ENCODE data around the gene KRTAP5-5. TPM values are rescaled to one million over a fixed set of nuclear protein-coding genes. Genes with fewer than 3 reads are reported as not detected.

KRTAP5-5 gene
- total RNA-seq, 1 experiment from 2014 or later = not detected

DNA sequence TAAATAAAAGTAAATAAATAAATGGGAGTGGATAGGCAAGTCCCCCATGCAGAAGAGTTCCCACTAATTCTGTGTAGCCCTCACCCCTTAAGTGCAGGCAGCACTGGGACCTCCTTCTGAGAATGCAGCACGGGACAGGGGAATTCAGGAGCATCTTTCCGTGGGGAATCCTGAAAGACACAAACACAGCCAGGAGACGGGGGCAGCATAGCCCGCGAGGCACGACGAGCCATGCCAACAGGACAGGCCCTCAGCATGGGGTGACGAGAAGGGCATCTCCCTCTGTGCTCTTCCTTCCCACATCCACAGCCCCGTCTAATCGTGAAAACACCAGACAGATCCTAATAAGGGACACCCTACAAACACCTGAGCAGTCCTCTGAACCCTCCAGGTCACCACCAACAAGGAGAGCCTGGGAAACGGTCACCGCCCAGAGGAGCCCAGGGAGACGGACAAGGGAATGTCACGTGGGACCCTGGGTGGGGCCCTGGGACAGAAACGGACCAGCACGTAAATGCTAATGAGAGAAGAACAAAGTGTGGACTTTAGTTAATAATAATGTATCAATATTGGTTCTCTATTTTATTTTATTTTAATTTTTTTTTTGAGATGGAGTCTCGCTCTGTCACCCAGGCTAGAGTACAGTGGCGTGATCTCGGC is 6.8 kb downstream of the KRTAP5-5 start:
- H3K9me3 ChIP-seq (ENCODE audit: low read depth, low read length, poor library complexity, severe bottlenecking) = no peaks in the 10 kb centered on the region
- CTCF ChIA-PET = no interaction called here
- DNase-seq (ENCODE audit: low spot score) = no peak
- no peak for TF ChIP-seq EZH2 (IDR thresholded peaks at IDR 0.05; ENCODE audit: borderline replicate concordance, low read depth, low read length, poor library complexity, severe bottlenecking)
- TF ChIP-seq, protein P1, sequence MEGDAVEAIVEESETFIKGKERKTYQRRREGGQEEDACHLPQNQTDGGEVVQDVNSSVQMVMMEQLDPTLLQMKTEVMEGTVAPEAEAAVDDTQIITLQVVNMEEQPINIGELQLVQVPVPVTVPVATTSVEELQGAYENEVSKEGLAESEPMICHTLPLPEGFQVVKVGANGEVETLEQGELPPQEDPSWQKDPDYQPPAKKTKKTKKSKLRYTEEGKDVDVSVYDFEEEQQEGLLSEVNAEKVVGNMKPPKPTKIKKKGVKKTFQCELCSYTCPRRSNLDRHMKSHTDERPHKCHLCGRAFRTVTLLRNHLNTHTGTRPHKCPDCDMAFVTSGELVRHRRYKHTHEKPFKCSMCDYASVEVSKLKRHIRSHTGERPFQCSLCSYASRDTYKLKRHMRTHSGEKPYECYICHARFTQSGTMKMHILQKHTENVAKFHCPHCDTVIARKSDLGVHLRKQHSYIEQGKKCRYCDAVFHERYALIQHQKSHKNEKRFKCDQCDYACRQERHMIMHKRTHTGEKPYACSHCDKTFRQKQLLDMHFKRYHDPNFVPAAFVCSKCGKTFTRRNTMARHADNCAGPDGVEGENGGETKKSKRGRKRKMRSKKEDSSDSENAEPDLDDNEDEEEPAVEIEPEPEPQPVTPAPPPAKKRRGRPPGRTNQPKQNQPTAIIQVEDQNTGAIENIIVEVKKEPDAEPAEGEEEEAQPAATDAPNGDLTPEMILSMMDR (conservative IDR thresholded peaks at IDR 0.05; ENCODE audit: low read depth, low read length) = no peak
- no peaks in the 10 kb centered on the region for H3K36me3 ChIP-seq (ENCODE audit: insufficient read depth, low read length, poor library complexity, severe bottlenecking)
- POLR2A ChIA-PET (ENCODE audit: low non-redundant PET) = no interaction called here
- no peak overlapping the region for H3K4me3 ChIP-seq (ENCODE audit: low read depth, low read length, poor library complexity, severe bottlenecking)
- no peaks in the 10 kb centered on the region for H3K4me1 ChIP-seq (ENCODE audit: insufficient read depth, low read length, poor library complexity, severe bottlenecking)
- no peak overlapping the region for H3K27ac ChIP-seq (ENCODE audit: low read depth, low read length, poor library complexity, severe bottlenecking)
- no TSS peak for BruUV-seq (replicated peaks)
- intact Hi-C loops (cut with micrococcal nuclease; ENCODE audit: unreplicated experiment) = no loop called here
- H3K27me3 ChIP-seq (replicated peaks; ENCODE audit: insufficient read depth, low read depth, low read length, poor library complexity) = peaks cover 4% of the 10 kb centered on the region

DNA sequence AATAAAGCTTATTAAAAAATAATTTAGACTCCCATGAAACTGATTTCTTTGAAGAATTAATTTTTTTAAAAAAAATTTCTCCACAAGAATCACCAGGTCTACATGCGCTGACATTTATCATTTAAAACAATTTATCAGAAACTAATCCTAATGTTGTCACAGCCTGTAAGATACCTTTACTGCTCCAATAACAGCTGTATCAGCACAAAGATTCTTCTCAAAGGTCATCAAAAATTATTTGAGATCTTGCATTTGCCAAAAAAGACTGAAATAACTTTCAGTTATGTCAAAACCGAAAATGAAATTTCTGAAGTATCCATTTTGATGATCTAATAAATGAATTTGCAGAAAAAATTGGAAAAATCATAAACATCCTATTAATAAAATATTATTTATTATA is 8.1 kb downstream of the KRTAP5-5 start:
- H3K27me3 ChIP-seq (replicated peaks; ENCODE audit: insufficient read depth, low read depth, low read length, poor library complexity) = peaks cover 4% of the 10 kb centered on the region
- H3K27ac ChIP-seq (ENCODE audit: low read depth, low read length, poor library complexity, severe bottlenecking) = no peak overlapping the region
- intact Hi-C loops (cut with micrococcal nuclease; ENCODE audit: unreplicated experiment) = no loop called here
- no peaks in the 10 kb centered on the region for H3K4me1 ChIP-seq (ENCODE audit: insufficient read depth, low read length, poor library complexity, severe bottlenecking)
- ChIA-PET POLR2A (ENCODE audit: low non-redundant PET) (no interaction called here), CTCF (no interaction called here)
- no peaks in the 10 kb centered on the region for H3K36me3 ChIP-seq (ENCODE audit: insufficient read depth, low read length, poor library complexity, severe bottlenecking)
- H3K4me3 ChIP-seq (ENCODE audit: low read depth, low read length, poor library complexity, severe bottlenecking) = no peak overlapping the region
- DNase-seq (ENCODE audit: low spot score) = no peak
- TF ChIP-seq, protein P1 (conservative IDR thresholded peaks at IDR 0.05; ENCODE audit: low read depth, low read length) = no peak
- no peak for TF ChIP-seq EZH2 (IDR thresholded peaks at IDR 0.05; ENCODE audit: borderline replicate concordance, low read depth, low read length, poor library complexity, severe bottlenecking)
- BruUV-seq (replicated peaks) = no TSS peak
- no peaks in the 10 kb centered on the region for H3K9me3 ChIP-seq (ENCODE audit: low read depth, low read length, poor library complexity, severe bottlenecking)

DNA sequence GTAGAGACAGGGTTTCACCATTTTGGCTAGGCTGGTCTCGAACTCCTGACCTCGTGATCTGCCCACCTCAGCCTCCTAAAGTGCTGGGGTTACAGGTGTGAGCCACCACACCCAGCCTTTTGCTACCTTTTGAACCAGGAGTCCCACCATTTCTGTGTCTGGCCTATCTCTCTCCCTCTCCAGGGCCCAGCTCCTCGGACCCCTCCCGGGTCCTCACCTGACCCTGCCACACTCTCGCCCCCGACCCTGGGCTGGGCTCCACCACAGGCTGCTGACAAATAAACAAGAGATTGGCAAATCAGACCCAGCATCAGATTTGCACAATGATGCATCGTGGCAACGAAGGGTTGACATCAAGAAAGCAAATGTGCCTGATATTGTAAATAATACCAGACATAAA is 8.8 kb downstream of the KRTAP5-5 start:
- ChIA-PET POLR2A (ENCODE audit: low non-redundant PET) (no interaction called here), CTCF (no interaction called here)
- intact Hi-C loops (cut with micrococcal nuclease; ENCODE audit: unreplicated experiment) = no loop called here
- no peaks in the 10 kb centered on the region for H3K9me3 ChIP-seq (ENCODE audit: low read depth, low read length, poor library complexity, severe bottlenecking)
- peaks cover 4% of the 10 kb centered on the region for H3K27me3 ChIP-seq (replicated peaks; ENCODE audit: insufficient read depth, low read depth, low read length, poor library complexity)
- no peak for DNase-seq (ENCODE audit: low spot score)
- no peak overlapping the region for H3K4me3 ChIP-seq (ENCODE audit: low read depth, low read length, poor library complexity, severe bottlenecking)
- H3K4me1 ChIP-seq (ENCODE audit: insufficient read depth, low read length, poor library complexity, severe bottlenecking) = no peaks in the 10 kb centered on the region
- no TSS peak for BruUV-seq (replicated peaks)
- no peaks in the 10 kb centered on the region for H3K36me3 ChIP-seq (ENCODE audit: insufficient read depth, low read length, poor library complexity, severe bottlenecking)
- no peak overlapping the region for H3K27ac ChIP-seq (ENCODE audit: low read depth, low read length, poor library complexity, severe bottlenecking)
- no peak for TF ChIP-seq EZH2 (IDR thresholded peaks at IDR 0.05; ENCODE audit: borderline replicate concordance, low read depth, low read length, poor library complexity, severe bottlenecking)
- TF ChIP-seq, protein P1 (conservative IDR thresholded peaks at IDR 0.05; ENCODE audit: low read depth, low read length) = no peak

Data from A673 (cell line).